HG02943 (cell line): Measurements from ENCODE around the gene CDK7.

Experiments used
- ATAC-seq: cut with Tn5 transposase; IDR thresholded peaks from one replicate; pipeline ENCODE4 v1.9.1; 2021; ENCODE audit warnings: mild to moderate bottlenecking, low read depth, moderate library complexity; ENCODE audit not compliant: unreplicated experiment

The CDK7 gene

DNA sequence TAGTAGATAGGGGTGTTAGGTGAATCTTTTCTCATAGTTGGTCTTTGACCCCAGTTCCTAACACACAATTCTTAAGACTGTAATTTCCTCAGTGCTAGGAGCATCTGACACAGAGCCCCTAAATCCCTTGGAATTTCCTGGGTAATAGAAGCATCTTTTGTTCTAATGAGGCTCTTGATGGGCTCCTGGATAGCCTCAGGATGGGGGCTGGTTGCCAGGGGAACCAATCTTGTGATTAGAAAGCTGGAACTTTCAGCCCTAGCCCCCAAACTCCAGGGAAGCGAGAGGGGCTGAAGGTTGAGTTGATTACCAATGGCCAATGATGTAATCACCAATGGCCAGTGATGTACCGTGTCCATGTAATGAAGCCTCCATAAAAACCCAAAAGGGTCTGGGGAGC, 53.4 kb downstream of the CDK7 start:
- ATAC-seq, result no peak

DNA sequence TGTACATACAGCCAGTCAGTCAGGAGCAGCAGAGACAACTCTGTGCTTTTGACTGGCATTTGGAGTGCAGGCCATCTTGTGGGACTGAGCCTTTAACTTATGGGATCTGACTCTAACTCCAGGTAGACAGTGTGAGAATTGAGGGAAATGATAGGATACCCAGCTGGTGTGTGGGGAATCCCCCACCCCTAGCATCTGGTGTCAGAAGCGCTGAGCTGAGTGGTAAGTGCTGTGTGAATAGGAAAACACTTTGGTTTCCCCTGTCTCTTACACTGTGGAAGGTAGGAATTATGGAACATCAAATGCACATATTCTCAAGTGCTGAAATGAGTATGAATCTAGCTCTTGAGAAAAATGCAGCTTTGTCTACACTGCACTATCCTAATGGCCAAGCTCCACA, 54.0 kb downstream of the CDK7 start:
- ATAC-seq, result no peak

DNA sequence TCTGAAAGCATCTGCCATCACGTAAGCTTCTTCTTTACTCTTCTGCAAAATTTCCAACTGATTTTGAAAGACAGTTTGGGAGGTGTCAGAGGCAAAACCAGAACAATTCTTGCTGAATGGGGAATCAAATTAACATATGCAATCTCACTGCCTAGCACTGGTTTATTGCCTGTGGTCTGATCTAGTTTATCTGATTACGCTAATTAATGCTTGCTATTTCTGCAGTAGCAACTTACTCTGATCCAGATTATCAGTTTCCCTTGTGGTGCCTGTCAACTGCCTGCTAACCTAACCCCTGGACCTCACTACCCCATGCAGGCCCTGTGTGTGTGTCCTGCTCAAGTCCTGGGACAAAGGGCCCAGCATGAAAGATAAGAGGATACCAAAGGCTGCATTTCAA, 57.6 kb downstream of the CDK7 start:
- no peak for ATAC-seq

DNA sequence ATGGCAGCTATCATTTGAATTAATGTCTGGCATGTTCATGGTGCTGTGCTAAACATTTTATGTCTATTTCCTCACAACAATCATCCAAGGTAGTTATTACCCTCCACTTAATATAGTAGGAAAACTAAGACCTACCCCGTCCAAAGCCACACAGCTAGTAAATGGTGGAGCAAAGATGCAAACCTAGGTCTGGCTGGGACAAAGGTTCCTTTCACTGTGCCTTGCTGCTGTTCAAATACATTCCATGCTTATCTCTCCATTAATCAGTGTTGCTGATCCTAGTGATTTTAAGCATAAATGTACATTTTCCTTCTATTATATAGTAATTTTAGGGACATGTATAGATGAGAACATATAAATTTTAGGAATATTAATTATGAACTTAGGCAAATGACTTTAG, 59.2 kb downstream of the CDK7 start:
- no peak for ATAC-seq

DNA sequence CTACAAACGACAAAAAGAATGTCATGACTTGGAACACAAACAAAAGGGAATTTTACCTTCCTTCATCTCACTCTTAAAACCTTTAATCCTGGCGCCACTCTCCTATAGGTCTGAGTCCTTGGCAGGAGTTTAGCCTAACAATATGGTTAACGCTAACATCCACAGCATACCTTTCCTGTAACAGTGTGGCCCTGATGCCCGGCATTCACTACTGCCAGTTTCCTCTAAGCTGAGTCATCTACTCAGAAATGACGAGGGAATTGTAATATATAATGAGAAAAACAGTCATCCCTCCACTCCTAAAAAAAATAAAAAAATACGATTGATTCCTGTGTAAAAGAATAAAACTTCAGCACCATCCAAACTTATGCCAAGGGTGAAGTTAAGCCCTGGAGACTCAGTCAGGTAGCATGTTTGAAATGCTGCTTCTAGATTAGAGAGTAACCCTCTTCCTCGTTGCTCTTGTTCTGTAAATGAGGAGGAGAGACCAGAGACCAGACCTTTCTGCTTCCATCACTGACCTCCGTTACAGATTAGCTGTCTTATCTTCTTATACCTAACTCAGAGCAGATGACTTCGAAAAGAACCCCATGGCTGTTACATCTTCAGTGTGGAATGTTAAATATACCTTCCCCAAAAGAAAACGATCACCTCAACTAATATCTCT, 60.5 kb downstream of the CDK7 start:
- ATAC-seq, result no peak

DNA sequence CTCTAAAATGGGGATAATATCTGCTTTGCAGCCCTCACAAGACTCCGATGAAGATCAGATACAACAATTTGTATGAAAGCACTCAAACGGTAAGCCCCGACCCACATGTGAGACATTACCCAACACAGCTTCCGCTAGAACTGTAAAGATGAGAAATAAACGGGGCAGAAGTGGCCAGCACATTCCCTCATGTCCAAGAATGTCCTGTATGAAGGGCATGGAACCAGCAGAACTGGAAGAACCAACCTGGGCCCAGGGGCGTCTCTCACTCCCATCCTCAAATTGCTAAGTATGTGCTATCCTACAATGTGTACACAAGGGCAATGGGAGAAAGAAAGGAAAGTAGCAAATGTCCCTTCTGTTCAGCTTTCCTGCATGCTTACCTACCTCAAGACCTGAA, 64.9 kb downstream of the CDK7 start:
- no peak for ATAC-seq

- ATAC-seq, result no peak
Observed at GRCh38 chr5:69300537-69301203, 66.0 kb downstream of the CDK7 start.

DNA sequence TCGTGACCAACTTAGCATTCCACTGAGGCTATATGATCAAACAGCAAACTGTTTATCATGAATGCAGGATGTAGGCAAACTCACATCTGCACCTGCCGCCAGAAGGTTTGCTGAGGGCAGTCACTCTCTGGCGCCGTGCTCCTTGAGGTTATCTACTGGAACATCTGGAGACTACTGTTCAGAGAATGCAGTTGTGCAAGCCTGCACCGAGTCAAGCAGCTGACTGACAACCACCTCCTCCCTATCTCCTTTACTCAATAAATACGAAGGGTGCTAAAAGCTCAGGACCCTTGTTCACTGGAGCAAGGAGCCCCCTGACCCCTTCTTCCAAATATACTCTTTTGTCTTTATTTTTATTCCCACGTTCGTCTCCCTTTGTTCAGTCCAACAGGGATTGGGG, 70.8 kb downstream of the CDK7 start:
- no peak for ATAC-seq

DNA sequence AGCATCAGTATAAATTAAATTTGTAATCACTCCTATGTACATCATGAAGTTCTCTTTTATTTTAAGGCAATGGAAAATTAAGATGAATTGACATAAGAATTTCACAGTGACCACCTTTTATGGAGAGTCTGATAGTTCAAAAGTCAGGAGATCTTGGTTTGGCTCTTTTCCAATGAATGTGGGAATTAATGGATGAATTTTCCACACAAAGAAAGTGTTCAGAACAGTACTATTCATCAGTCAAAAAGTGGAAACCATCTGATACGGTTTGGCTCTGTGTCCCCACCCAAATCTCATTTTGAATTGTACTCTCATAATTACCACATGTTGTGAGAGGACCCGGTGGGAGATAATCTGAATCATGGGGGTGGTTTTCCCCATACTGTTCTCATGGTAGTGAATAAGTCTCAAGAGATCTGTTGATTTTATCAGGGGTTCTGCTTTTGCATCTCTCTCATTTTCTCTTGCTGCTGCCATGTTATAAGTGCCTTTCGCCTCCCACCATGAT, 73.4 kb downstream of the CDK7 start:
- ATAC-seq, result no peak

DNA sequence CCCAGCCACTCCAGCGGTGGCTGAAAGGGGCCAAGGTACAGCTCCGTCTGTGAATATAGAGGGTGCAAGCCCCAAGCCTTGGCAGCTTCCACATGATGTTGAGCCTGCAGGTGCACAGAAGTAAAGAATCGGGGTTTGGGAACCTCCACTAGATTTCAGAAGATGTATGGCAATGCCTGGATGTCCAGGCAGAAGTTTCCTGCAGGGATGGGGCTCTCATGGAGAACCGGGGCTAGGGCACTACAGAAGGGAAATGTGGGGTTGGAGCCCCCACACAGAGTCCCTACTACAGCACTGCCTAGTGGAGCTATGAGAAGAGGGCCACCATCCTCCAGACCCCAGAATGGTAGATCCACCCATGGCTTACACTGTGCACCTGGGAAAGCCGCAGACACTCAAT, 74.7 kb downstream of the CDK7 start:
- ATAC-seq, result no peak

DNA sequence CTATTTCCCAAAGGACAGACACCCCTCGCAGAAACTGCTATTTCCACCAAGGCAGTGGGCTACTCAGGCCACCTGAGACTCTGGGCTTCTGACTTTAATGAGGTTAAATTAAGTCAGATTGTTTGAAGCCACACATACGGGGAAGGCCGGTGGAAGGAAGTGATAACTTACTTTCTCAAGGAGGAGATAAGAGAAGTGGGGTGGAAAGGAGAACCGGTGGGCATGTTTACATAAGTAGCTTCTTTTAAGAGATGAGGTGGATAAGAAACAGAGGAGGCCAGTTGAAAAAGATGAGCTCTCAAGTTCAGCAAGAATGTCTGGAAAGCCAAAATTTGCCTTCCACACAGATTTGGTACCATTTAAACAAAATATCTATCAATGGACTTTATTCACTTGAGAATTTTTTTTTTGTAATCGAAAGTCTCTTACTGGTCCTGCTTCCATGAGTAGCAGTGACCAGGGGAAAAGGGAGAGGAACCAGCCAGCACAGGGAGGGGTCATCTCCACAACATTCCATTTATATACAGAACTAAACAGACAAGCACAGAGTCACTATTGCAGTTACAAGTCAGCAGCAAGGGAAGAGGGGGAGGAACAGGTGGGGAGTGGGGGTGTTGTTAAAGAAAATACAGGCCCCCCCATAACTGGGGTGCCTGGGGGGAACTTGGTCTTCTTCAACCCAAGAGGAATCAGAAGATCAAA, 77.9 kb downstream of the CDK7 start:
- no peak for ATAC-seq

- no peak for ATAC-seq
Observed at GRCh38 chr5:69313428-69313827, 78.7 kb downstream of the CDK7 start.

GRCh38 chr5:69315972-69316371, 81.3 kb downstream of the CDK7 start:
- ATAC-seq, result no peak

DNA sequence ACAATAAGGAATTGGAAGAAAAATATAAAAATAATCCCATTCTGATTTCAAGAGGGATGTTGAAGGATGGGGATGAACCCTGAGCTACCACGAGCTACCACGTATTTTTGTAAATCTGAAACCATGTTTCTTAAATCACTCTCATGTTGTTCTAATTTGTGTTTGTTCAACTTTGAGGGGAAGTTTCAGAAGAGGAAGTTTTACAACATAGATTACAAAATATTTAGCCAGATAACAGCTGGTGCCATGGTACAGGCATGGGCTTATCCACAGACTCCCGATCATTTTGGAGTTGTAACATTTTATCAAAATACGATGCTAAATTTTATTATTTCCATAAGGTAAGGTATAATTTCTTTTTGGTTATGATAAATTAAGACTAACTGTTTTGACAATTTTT, 82.7 kb downstream of the CDK7 start:
- ATAC-seq, result no peak

GRCh38 chr5:69326365-69326764, 91.7 kb downstream of the CDK7 start:
- ATAC-seq, result no peak
